C4-2B (cell line): ENCODE results near the gene TRNP1.

Experiments used
- ZFX ChIP-seq: fragments of 450-650 bp; IDR thresholded peaks from 2 replicates; pipeline ENCODE4 v1.6.1; 2017
- TF ChIP-seq, protein P1 (sequence below): fragments of 450-650 bp; conservative IDR thresholded peaks from 2 replicates; pipeline ENCODE4 v1.5.1; 2017; ENCODE audit warnings: mild to moderate bottlenecking

DNA sequence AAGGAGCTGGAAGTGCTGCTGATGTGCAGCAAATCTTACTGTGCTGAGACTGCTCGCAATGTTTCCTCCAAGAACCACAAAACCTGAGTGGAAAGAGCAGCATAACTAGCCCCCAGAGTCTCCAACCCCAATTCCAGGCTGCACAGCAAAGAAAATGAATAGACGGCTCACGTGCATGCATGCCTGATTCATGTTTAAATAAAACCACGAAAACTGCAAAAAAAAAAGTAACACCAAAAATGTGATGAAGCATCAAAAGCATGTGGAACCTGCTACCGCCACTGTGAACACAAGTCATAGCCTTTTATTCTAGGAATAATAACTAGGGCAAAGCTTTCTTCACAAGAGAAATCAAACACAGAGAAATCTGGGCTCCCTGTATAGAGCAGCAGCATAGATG is 9.6 kb upstream of the TRNP1 start:
- TF ChIP-seq, protein P1, sequence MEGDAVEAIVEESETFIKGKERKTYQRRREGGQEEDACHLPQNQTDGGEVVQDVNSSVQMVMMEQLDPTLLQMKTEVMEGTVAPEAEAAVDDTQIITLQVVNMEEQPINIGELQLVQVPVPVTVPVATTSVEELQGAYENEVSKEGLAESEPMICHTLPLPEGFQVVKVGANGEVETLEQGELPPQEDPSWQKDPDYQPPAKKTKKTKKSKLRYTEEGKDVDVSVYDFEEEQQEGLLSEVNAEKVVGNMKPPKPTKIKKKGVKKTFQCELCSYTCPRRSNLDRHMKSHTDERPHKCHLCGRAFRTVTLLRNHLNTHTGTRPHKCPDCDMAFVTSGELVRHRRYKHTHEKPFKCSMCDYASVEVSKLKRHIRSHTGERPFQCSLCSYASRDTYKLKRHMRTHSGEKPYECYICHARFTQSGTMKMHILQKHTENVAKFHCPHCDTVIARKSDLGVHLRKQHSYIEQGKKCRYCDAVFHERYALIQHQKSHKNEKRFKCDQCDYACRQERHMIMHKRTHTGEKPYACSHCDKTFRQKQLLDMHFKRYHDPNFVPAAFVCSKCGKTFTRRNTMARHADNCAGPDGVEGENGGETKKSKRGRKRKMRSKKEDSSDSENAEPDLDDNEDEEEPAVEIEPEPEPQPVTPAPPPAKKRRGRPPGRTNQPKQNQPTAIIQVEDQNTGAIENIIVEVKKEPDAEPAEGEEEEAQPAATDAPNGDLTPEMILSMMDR: no peak
- no peak for TF ChIP-seq ZFX
